ENCODE measurements around the gene DNAH17.
"Not testable (repeated sequence)": the region's sequence is repeated elsewhere in the genome, so short reads cannot be mapped to it uniquely, and the experiment has no call there.

Gene DNAH17

GRCh38 chr17:78474614-78475146, 102.5 kb downstream of the DNAH17 start:
- no peak for DNase-seq

- no peak for DNase-seq
Observed at GRCh38 chr17:78473951-78474613, 103.1 kb downstream of the DNAH17 start.

- no peak for DNase-seq
Observed at GRCh38 chr17:78472035-78472905, 104.9 kb downstream of the DNAH17 start.

- no peak for DNase-seq
Observed at GRCh38 chr17:78471635-78472034, 105.6 kb downstream of the DNAH17 start.

GRCh38 chr17:78469443-78469842, 107.8 kb downstream of the DNAH17 start:
- no peak for DNase-seq

- DNase-seq: no peak
Observed at GRCh38 chr17:78468366-78468765, 108.8 kb downstream of the DNAH17 start.

DNA sequence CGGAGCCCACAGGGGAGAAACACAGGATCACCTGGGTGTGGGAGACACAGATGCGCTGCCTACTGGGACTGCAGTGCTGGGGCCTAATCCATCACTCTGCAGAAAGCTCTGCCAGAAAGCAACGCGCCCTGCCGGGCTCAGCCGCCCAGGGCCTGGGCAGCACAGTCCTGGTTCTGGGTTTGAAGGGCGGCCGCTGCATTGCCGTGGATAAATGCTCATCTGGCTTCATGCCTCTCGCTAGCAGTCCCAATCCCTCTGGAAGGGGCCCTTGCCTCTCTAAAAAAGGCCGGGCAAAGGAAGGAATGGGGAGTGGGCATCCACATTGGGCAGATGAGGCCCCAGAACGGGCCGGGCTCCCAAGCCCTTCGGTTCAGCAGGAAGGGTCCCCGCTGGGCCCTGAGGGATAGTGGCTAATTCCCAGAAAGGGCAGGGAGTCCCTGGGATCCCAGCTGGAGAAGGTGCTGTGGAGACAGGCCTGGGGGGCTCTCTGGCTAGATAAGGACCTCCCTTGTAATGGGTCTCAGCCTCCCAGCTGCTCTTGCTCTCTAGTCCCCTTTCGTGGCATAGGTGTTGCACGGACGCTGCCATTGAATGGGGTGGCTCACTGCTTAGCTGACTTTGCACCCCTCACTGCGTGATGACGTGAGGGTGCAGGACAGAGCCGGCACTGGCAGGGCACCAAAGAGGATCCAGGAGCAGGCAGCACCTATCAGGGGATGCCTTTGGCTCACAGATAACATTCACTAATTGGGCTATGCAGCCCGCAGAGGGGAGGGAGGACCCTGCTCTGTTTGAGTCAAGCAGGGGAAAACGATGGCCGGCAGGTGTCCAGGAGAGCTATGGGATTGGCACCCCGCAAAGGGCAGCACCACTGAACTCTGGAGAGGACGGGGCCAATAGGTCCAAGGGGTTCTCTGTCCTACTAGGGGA, 110.1 kb downstream of the DNAH17 start:
- no peak for DNase-seq

- not testable (repeated sequence) for DNase-seq
Observed at GRCh38 chr17:78466109-78466785, 110.9 kb downstream of the DNAH17 start.

DNA sequence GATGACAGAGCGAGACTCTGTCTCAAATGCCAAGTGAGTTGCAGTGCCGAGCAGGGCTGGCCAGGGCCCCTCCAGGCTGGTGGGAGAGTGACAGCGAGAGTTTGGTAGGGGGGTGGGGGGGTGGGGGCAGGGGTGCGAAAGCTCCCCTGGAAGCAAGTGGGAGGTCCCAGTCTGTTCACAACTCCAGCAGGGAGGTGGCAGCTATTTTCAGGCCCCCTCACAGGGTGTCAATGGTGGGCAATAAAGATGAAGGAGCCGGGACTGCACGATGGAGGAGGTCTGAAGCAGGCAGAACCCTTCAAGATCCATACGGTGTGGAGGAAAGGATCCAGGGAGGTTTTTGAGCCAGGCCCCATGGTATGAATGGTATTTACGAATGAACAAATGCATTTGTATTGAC, 115.0 kb downstream of the DNAH17 start:
- no peak for DNase-seq

- DNase-seq: no peak
Observed at GRCh38 chr17:78461799-78462053, 115.5 kb downstream of the DNAH17 start.

DNA sequence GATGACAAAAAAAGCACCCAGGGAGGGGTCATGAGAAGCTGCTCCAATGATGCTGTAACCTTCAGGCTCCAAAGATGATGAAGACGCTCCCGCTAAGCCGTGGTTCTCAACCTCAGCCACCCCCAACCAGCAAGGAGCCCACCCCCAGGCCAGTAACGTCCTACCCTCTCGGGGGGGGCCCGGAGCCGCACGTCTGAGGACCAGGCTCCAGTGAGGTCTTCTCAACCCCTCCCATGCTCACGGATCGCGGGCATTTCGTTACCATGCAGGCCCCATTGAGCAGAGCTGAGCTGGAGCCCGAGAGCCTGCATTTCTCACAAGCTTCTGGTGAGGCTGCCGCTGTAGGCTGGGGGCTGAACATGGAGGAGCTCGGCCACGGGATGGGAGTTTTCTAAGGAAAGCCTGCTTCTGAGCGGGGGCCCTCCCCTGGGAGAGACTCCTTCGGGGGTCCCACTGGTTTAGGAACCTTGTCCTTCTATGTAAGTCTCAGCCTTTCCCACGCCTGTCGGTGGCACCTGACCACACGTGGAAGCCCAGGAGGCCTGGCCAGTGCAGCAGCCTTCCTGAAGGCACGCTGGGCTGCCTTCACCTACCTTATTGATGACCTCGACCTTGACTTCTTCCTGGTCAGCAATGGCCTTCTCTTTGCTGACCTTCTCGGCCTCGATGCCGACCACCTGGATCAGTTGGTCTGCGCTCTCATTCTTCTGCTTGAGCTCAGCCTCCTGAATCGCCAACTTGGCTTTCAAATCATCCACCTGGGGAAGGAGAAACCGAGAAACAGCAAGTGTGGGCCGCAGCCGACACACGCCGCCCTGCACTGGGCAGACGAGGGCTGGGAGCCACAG, 116.0 kb downstream of the DNAH17 start:
- no peak for DNase-seq

DNA sequence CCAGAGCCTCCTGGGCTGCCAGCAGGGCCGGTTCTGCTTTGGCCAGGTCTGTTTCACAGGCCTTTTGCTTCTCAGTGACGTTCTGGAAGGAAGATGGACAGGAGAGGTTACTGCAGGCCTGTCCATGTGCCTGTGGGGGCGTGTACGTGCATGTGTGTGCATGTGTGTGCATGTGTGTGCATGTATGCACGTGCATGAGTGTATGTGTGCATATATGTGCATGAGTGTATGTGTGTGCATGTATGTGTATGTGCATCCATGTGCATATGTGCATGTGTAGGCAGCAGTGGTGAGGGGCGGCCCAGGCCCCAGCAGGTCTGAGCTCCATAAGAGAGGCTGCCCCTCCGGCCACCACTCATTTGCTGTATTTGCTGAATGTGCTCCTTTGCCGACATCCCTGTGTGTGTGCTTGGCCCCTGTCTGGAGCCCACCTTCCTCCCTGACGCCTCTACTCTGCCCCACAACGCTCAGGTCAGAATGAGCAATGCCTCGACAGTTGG, 117.0 kb downstream of the DNAH17 start:
- DNase-seq: no peak

- no peak for DNase-seq
Observed at GRCh38 chr17:78459696-78460095, 117.5 kb downstream of the DNAH17 start.

- DNase-seq: no peak
Observed at GRCh38 chr17:78458736-78459335, 118.4 kb downstream of the DNAH17 start.

DNA sequence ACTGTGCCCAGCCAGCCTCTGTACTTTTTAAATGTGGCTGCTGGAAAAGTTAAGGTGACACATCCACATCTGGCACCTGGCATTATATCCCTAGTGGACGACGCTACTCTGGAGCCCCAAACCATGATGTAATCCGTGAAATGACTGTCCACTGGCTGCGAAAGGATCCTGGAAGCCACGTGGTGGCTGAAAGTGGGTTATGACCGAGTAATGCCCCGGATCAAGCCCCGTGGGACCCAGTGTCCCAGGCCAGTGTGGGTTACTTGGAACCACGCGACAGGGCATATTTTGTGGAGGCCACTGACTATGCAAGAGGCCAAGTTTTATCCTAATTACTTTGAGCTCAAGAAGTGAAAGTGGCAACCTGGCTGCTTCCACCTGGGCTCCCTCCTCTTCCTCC, 119.1 kb downstream of the DNAH17 start:
- no peak for DNase-seq

- no peak for DNase-seq
Observed at GRCh38 chr17:78454346-78454745, 122.8 kb downstream of the DNAH17 start.

DNA sequence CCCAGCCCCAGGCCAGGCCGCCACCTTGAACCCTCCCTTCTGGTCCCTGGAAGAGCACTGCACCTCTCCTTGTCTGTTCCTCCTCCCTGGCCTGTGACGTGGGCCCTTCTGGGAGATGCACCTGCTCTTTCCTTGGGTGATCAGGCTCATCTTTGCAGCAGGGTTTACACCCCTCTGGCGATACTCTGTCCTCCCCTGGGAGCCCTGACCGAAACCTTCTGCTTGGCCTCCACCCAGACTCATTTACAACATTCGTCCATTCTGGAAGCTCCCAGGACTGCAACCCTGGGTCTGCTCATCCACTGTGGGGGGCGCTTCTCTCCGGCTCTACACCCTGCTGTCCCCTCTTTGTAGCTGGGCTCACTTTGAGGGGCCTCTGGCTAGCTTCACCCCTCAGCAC, 125.4 kb downstream of the DNAH17 start:
- DNase-seq: no peak

- DNase-seq: peak; percentile 61
Observed at GRCh38 chr17:78450696-78451345, 126.4 kb downstream of the DNAH17 start.

DNA sequence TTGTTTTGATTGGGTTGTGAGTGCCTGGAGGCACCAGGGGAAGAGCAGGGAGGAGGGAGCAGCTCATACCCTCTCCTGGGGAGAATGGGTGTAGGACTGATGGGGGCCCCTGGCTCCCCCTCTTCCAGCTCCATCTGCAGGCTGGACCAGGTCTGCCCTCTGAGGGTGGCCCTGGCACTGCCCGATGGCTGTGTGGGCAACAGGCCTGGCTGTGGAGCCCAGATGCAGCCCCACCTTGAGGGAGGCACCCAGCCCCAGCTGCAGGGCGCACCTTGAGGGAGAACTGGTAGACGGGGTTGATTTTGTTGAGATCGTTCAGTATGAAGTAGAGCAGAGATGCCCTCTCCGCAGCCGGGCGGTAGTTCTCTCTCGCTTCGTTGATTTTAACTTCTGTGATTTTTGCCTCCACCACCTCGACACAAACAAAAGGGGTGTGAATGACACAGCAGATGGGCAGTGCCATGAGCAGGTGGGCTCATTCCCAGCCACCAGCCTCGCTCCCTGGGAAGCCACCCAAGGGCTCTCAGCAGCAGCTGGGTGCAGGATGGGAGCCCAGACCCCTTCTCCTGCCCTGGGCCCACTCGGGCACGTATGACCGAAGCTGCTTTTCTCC, 127.1 kb downstream of the DNAH17 start:
- DNase-seq: no peak
